Thyroid gland (tissue), 4 donors: ENCODE data around the gene INPP5B. TPM values are rescaled to one million over a fixed set of nuclear protein-coding genes. Genes with fewer than 3 reads are reported as not detected.

Experiments
- DNase-seq, 2 donors: peaks; one replicate each; pipeline ENCODE4 v3.0.0-alpha.2; 2019
- H3K27ac ChIP-seq, 3 donors: fragments of 200-600 bp; sonication (generic); 1 replicate in 2 of 3; 2 replicates in 1 of 3; pipeline ENCODE4 v1.5.1; 2016 to 2019; ENCODE audit warnings: mild to moderate bottlenecking in 1 of 3, moderate library complexity in 1 of 3
- H3K27me3 ChIP-seq: fragments of 200-600 bp; sonication (generic); one replicate; pipeline ENCODE4 v1.5.1; 2019
- H3K36me3 ChIP-seq, 2 donors: fragments of 200-600 bp; sonication (generic); one replicate each; pipeline ENCODE4 v1.5.1; 2016 to 2019
- H3K4me1 ChIP-seq, 2 donors: fragments of 200-600 bp; sonication (generic); one replicate each; pipeline ENCODE4 v1.5.1; 2017 to 2019
- H3K4me3 ChIP-seq, 3 donors: fragments of 200-600 bp; sonication (generic); replicated peaks in 1 of 3; 1 replicate in 2 of 3; 2 replicates in 1 of 3; pipeline ENCODE4 v1.5.1; 2016; ENCODE audit warnings: mild to moderate bottlenecking in 1 of 3
- H3K9me3 ChIP-seq: fragments of 200-600 bp; sonication (generic); one replicate; pipeline ENCODE4 v1.5.1; 2017
- CTCF ChIP-seq, 6 experiments: fragments of 200-600 bp in 3 of 6; fragments of 450-650 bp in 3 of 6; sonication (generic) in 3 of 6; IDR thresholded peaks; one replicate each; pipeline ENCODE4 v1.5.1; 2016 to 2019; ENCODE audit warnings: antibody characterized with exemption in 6 of 6, mild to moderate bottlenecking in 2 of 6, inconsistent platforms in 1 of 6, moderate library complexity in 1 of 6
- POLR2A ChIP-seq, 2 donors: fragments of 450-650 bp; IDR thresholded peaks; one replicate each; pipeline ENCODE4 v1.6.1; 2017; ENCODE audit warnings: antibody characterized with exemption in 2 of 2, mild to moderate bottlenecking in 2 of 2, moderate library complexity in 1 of 2
- WGBS, 2 donors: methylation state at CpG; one replicate each; pipeline ENCODE4 v1.1.5; 2017; 5-methylcytosine and 5-hydroxymethylcytosine counted together
- intact Hi-C: fragments of 100-400 bp; cut with DNase I; formaldehyde crosslinking; loops from one replicate; pipeline ENCODE4 v1.15.1; 2023
- total RNA-seq, 4 donors: library from RNA; depleted of rRNA; stranded (reverse); fragments of >200 nt; gene quantifications; one replicate each; pipeline ENCODE4 v1.2.3, GENCODE V29; 2016

INPP5B gene
- total RNA-seq, 4 donors from 2014 or later, result 24.7 to 42.5 (median 30.8) TPM

GRCh38 chr1:37883671-37884070 is 63.2 kb downstream of the INPP5B start:
- Histone ChIP-seq H3K4me3 (no peak overlapping the region), H3K27me3 (no peaks in the 10 kb centered on the region), H3K36me3 (peaks cover 71 to 73% of the 10 kb centered on the region in 2 donors), H3K4me1 (no peaks in the 10 kb centered on the region), H3K9me3 (no peaks in the 10 kb centered on the region), H3K27ac (no peak overlapping the region)
- intact Hi-C loops, result no loop called here
- no peak for TF ChIP-seq POLR2A (IDR thresholded peaks at IDR 0.05)
- no peak for TF ChIP-seq CTCF (IDR thresholded peaks at IDR 0.05)
- WGBS, 2 donors, result 84 to 86% methylated on average over 5 of the region's 5 CpGs
- DNase-seq, result no peak

GRCh38 chr1:37879865-37880264 is 67.0 kb downstream of the INPP5B start:
- Histone ChIP-seq H3K4me1 (no peaks in the 10 kb centered on the region), H3K36me3 (peaks cover 61 to 63% of the 10 kb centered on the region in 2 donors), H3K27me3 (no peaks in the 10 kb centered on the region), H3K9me3 (no peaks in the 10 kb centered on the region), H3K4me3 (no peak overlapping the region), H3K27ac (no peak overlapping the region)
- TF ChIP-seq POLR2A (IDR thresholded peaks at IDR 0.05) (no peak), CTCF (IDR thresholded peaks at IDR 0.05) (no peak)
- 92 to 93% methylated on average over 4 of the region's 4 CpGs for WGBS, 2 donors
- DNase-seq, result no peak
- intact Hi-C loops, result no loop called here

- WGBS, 2 donors, result 91 to 97% methylated on average over 5 to 6 of the region's 6 CpGs
- Histone ChIP-seq H3K9me3 (no peaks in the 10 kb centered on the region), H3K27me3 (no peaks in the 10 kb centered on the region), H3K4me1 (no peaks in the 10 kb centered on the region), H3K27ac (no peak overlapping the region), H3K36me3 (peaks cover 71 to 72% of the 10 kb centered on the region in 2 donors), H3K4me3 (no peak overlapping the region)
- no peak for DNase-seq
- TF ChIP-seq POLR2A (IDR thresholded peaks at IDR 0.05) (no peak), CTCF (IDR thresholded peaks at IDR 0.05) (no peak)
- intact Hi-C loops, result no loop called here
Observed at GRCh38 chr1:37878071-37878470, 68.8 kb downstream of the INPP5B start.

- 91 to 100% methylated on average over 1 of the region's 1 CpG for WGBS, 2 donors
- intact Hi-C loops, result no loop called here
- H3K9me3 ChIP-seq, result no peaks in the 10 kb centered on the region
- H3K4me1 ChIP-seq, result no peaks in the 10 kb centered on the region
- peaks cover 59 to 60% of the 10 kb centered on the region in 2 donors for H3K36me3 ChIP-seq
- no peaks in the 10 kb centered on the region for H3K27me3 ChIP-seq
- H3K4me3 ChIP-seq, result no peak overlapping the region
- TF ChIP-seq CTCF (IDR thresholded peaks at IDR 0.05) (no peak), POLR2A (IDR thresholded peaks at IDR 0.05) (no peak)
- H3K27ac ChIP-seq, result no peak overlapping the region
- DNase-seq, result no peak
Observed at GRCh38 chr1:37875833-37876232, 71.0 kb downstream of the INPP5B start.

GRCh38 chr1:37872692-37873091 is 74.2 kb downstream of the INPP5B start:
- Histone ChIP-seq H3K4me3 (no peak overlapping the region), H3K9me3 (no peaks in the 10 kb centered on the region), H3K4me1 (no peaks in the 10 kb centered on the region), H3K36me3 (peaks cover 45 to 64% of the 10 kb centered on the region in 2 donors), H3K27ac (no peak overlapping the region), H3K27me3 (no peaks in the 10 kb centered on the region)
- TF ChIP-seq CTCF (IDR thresholded peaks at IDR 0.05) (no peak), POLR2A (IDR thresholded peaks at IDR 0.05) (no peak)
- no peak for DNase-seq
- intact Hi-C loops, result no loop called here
- WGBS, 2 donors, result 94 to 100% methylated on average over 1 of the region's 1 CpG
